Measurements from ENCODE around the gene CIBAR2.

CIBAR2 gene

DNA sequence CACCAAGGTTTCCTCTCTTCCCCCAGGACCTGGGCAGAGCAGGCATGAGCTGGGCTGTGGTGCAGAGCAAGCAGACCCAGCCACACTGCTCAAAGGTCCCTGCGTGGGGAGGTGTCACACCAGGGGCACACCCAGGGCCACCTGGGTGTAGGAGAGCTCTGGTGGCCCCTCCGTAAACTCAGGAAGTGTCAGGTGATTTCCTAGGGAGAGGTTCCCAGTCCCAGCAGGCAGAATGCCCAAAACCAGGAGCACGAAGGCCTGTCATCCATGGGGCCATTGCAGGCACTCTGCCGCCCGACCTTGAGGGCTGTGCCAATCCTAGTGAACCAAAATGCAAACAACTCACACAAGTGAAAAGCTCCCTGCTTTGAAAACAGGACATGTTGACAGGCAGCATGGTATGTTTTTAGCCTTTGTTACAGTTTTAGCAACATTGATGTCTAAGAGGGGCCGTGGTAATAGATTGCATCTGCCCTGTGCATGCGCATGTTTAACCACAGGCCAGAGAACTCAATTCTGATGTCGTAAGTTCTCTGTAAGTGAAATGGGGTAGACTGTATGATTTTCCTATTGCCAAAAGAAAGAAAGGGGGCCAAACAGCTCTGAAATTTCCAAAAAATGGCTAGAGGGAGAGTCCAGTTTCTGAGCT is 21.3 kb downstream of the CIBAR2 start:
- DNase-seq (ENCODE audit: low read depth) = no peak
- TF ChIP-seq, protein P1, sequence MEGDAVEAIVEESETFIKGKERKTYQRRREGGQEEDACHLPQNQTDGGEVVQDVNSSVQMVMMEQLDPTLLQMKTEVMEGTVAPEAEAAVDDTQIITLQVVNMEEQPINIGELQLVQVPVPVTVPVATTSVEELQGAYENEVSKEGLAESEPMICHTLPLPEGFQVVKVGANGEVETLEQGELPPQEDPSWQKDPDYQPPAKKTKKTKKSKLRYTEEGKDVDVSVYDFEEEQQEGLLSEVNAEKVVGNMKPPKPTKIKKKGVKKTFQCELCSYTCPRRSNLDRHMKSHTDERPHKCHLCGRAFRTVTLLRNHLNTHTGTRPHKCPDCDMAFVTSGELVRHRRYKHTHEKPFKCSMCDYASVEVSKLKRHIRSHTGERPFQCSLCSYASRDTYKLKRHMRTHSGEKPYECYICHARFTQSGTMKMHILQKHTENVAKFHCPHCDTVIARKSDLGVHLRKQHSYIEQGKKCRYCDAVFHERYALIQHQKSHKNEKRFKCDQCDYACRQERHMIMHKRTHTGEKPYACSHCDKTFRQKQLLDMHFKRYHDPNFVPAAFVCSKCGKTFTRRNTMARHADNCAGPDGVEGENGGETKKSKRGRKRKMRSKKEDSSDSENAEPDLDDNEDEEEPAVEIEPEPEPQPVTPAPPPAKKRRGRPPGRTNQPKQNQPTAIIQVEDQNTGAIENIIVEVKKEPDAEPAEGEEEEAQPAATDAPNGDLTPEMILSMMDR (IDR thresholded peaks at IDR 0.05; ENCODE audit: control insufficient read depth, insufficient read depth, low read depth, low read length, missing control alignments) = no peak
- H3K4me3 ChIP-seq (ENCODE audit: control insufficient read depth, low read depth, low read length) = no peak overlapping the region

DNA sequence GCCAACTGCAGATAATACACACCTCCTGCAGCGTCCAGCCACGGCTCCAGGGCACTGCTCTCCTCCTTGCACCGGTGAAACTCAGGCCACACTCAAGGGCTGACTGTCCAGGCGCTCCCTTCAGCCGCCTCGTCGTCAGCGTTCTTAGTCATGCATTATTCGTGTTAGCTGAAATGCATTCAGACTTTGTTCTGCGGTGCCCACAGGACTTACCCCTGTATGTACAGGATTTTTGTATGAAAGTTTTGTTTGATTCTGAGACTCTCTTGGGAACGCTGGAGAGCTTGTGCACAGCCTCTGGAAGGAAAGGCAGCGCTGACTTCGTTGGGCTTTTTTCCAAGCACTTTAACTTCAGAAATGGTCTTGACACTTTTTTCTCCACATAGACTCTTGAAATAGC is 22.1 kb downstream of the CIBAR2 start:
- H3K4me3 ChIP-seq (ENCODE audit: control insufficient read depth, low read depth, low read length) = no peak overlapping the region
- TF ChIP-seq, protein P1 (IDR thresholded peaks at IDR 0.05; ENCODE audit: control insufficient read depth, insufficient read depth, low read depth, low read length, missing control alignments) = no peak
- no peak for DNase-seq (ENCODE audit: low read depth)

DNA sequence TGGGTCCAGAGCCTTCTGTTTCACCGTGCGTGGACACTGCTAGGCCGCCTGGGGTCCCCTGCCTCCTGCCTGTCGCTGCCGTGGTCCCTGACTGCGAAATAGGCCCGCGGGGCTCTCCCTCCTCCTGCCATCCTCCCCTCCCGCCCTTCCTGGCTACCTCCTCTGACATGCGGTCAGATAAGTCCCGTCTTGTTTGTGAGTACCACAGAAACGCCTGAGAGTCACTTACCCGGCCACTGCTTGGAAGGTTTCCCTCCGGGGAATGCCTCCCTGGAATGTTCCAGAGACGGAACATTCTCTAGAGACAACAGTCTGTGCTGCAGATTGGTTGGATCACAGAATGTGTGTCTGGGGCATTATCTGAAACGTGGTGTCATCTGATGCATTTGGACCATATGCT is 22.7 kb downstream of the CIBAR2 start:
- TF ChIP-seq, protein P1 (IDR thresholded peaks at IDR 0.05; ENCODE audit: control insufficient read depth, insufficient read depth, low read depth, low read length, missing control alignments) = no peak
- H3K4me3 ChIP-seq (ENCODE audit: control insufficient read depth, low read depth, low read length) = no peak overlapping the region
- no peak for DNase-seq (ENCODE audit: low read depth)

DNA sequence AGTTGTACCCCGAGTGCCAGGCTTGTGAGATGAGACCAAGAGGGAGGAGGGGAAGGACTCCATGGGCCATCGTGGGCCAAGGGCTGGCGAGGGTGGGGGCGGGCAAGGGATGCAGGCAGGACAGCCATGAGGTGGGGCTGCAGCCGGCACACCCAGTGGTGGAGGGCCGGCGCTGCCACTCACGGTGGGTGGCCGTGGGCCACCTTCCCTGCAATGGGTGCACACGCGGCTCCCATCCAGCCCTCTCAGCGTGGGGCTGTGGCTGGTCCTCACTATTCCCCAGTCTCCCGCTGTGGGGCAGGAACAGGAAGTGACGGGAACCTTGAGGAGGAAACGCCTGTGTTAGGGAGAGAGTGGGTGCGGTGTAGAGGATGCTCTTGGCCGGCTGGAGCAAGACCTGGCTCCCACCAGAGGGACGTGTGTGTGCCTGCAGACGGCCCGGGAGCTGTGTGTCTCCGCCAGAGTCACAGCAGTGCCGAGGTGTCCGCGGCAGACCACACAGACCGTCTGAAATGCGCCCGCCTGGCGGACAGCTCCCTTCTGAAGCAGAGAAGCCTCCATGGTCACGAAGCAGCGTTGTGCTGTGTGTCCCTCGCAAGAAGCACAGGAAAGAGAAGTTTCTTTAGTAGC is 23.6 kb downstream of the CIBAR2 start:
- H3K4me3 ChIP-seq (ENCODE audit: control insufficient read depth, low read depth, low read length) = no peak overlapping the region
- DNase-seq (ENCODE audit: low read depth) = no peak
- TF ChIP-seq, protein P1 (IDR thresholded peaks at IDR 0.05; ENCODE audit: control insufficient read depth, insufficient read depth, low read depth, low read length, missing control alignments) = no peak

DNA sequence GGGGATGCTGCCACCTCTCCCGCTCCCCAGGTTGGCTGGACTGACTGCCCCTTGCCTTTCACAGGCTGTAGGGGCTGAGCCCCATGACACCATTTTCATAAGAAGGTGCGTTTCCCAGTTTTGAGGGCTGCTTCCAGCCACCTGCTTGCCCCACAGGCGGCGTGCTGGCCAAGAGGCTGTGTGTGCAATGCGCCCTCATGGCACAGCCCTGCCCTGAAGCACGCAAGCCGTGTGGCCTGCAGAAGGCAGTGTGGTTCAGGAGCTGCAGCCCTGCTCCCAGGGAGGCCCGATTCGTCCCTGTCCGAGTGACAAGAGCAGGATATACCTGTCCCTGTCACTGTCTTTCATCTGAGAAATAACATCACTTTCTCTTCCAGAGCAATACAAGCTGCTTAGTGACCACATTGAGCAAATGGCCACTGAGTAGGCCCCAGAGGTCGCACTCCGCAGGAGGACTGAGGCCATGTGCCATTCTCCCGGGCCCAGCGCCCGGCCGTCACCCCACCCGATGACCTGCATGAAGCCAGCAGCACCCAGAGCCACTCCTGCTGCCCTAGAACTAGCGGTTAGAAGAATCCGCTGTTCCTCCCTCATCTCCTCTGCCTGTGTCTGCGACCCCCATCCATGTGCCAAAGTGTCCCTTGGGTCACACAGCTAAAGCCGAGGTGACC is 24.2 kb downstream of the CIBAR2 start:
- no peak overlapping the region for H3K4me3 ChIP-seq (ENCODE audit: control insufficient read depth, low read depth, low read length)
- TF ChIP-seq, protein P1 (IDR thresholded peaks at IDR 0.05; ENCODE audit: control insufficient read depth, insufficient read depth, low read depth, low read length, missing control alignments) = no peak
- no peak for DNase-seq (ENCODE audit: low read depth)

DNA sequence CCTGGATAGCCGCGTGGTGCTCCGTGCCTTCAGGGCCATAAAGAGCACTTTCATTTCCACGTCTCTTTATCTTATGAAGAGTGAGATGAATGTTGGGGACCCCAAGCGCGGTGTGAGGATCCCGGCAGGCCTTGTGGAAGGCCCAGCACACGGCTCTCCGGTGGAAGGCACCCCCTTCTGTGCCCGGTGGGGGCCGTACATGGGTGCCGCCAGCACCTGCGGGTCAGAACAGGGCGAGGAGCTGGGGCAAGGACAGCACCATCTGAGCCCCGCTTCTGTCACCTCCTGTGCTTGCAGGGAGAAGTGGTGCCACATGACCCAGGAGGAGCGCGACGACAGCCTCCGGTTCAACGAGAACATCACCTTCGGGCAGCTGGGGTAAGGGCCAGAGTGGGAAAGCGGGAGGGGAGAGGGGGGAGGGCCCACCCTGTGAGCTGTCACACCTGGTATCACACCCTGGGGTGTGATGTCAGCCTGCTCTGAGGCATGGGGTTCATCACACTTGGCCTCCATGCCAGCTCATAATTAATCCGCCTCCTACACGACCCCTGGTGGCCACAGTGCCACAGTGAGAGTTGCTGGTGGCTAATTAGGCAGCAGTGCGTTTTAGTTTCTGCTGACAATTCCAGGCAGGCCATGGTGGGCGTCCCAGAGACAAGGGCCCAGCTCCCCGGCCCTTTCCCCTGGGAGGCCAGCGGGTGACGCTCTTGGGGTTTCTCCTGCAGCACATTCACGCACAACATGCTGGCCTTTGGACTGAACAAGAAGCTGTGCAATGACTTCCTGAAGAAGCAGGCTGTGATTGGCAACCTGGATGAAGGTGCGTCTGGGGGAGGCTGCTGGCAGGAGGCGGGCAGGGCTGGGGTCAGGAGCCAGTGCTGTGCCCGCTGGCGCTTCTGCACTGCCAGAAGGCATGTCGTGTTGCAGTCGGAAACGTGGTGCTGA is 25.7 kb downstream of the CIBAR2 start:
- no peak for DNase-seq (ENCODE audit: low read depth)
- H3K4me3 ChIP-seq (ENCODE audit: control insufficient read depth, low read depth, low read length) = no peak overlapping the region
- TF ChIP-seq, protein P1 (IDR thresholded peaks at IDR 0.05; ENCODE audit: control insufficient read depth, insufficient read depth, low read depth, low read length, missing control alignments) = peak; percentile 66
